GM21723 (cell line): ENCODE measurements around the gene SRRM1.
"Not testable (repeated sequence)": the region's sequence is repeated elsewhere in the genome, so short reads cannot be mapped to it uniquely, and the experiment has no call there.

ENCODE experiments used
- ATAC-seq: cut with Tn5 transposase; IDR thresholded peaks from one replicate; pipeline ENCODE4 v1.9.1; 2021; ENCODE audit warnings: mild to moderate bottlenecking, moderate library complexity; ENCODE audit not compliant: unreplicated experiment

The SRRM1 gene

DNA sequence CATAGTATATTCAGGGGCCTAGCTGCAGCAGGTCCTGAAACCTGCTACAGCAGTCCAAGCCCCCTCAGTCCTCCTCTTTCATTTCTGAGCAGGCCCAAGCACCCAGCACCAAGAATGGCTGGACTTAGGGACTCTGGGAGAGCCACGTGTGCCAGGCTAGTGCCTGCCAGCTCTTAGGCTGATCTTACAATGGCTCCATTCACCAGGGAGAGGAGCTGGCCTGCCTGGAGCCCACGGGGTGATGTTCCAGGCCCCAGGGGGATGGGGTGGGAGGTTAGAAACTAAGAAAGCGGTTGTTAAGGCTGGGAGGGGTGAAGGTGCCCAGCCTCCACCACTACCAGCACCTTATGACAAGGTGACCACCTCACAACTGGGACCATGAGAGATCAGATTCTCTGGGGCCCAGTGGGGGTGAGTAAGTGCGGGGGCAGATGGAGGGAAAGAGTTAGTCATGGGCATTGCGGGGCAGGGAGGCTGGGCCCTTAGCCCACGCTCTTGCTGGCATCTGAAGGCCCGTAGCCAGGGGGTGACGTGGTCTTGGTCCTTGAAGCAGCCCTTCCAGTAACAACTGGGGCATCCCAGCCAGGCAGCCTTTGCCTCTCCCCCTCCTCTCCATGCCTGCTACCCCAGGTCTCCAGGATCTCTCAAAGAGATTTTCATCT lies 71.9 kb downstream of the SRRM1 start:
- ATAC-seq = no peak

DNA sequence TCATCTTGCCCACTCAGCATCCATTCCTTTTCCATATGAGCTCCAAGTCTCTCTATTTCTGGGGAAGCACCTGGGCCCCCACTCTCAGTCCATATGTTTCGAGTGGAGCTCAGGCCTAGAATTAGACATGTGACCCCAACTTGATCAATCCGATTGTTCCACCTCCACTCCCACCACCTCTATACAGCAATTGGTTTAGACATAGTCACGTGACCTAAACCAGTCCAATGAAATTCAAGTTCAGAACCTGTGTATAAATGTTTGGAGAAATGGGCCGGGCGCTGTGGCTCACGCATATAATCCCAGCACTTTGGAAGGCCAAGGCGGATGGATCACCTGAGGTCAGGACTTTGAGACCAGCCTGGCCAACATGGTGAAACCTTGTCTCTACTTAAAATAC lies 72.6 kb downstream of the SRRM1 start:
- no peak for ATAC-seq

DNA sequence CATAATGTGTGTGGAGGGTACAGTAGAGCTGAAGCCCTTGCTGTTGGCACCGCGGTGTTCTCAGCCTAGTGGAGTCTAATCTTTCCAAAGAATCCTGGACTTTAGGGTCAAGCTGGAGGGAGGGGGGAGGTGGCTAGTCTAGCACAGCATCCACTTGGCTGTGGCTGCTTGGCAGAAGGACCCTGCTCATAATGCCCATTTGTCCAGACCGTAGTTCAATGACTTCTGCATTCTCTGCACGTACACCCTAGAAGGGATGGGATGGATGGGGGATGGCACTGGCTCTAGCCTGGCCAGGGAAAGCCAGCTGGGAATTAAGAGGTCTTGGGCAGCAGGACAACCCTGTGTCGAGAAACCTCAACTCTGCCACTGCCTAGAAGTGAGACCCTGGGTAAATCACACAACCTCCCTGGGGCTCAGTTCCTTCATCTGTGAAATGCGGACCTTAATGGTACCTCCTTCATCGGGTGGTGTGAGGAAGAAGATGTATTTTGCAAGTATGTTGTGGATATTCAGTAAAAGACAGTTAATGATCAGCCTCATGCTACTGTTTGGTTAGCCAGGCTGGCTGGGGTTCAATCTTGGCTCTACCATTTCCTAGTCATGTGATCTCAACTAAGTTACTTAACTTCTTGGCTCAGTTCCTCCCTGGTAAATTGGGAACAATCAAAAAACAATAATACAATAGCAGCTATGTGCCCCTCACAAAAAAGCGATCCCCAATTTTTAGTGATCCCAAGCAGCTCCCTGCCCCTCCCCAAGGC lies 75.0 kb downstream of the SRRM1 start:
- no peak for ATAC-seq

DNA sequence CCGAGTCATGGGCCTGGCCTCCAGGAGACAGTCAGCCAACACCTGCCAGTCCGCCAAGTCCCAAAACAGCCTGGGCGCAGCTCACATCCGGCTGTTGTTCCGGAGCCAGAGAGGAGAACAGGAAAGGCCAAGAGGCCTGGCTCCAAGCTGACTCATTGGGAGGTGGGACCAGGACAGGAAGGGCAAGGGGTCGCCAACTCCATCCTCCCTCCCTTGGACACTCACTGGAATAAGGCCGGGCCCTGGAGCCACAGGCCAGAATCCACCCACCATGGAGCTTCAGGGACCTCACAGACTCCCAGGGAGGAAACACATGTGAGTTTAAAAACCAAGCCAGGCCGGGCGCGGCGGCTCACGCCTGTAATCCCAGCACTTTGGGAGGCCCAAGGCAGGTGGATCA lies 77.0 kb downstream of the SRRM1 start:
- ATAC-seq = no peak

DNA sequence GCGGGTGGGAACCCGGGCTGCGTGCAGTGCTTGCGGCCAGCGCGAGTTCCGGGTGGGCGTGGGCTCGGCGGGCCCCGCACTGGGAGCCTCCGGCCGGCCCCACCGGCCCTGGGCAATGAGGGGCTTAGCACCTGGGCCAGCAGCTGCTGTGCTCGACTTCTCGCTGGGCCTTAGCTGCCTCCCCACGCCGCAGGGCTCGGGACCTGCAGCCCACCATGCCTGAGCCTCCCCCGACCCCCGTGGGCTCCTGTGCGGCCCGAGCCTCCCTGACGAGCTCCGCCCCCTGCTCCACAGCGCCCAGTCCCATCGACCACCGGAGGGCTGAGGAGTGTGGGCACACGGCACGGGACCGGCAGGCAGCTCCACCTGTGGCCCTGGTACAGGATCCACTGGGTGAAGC lies 78.4 kb downstream of the SRRM1 start:
- no peak for ATAC-seq

DNA sequence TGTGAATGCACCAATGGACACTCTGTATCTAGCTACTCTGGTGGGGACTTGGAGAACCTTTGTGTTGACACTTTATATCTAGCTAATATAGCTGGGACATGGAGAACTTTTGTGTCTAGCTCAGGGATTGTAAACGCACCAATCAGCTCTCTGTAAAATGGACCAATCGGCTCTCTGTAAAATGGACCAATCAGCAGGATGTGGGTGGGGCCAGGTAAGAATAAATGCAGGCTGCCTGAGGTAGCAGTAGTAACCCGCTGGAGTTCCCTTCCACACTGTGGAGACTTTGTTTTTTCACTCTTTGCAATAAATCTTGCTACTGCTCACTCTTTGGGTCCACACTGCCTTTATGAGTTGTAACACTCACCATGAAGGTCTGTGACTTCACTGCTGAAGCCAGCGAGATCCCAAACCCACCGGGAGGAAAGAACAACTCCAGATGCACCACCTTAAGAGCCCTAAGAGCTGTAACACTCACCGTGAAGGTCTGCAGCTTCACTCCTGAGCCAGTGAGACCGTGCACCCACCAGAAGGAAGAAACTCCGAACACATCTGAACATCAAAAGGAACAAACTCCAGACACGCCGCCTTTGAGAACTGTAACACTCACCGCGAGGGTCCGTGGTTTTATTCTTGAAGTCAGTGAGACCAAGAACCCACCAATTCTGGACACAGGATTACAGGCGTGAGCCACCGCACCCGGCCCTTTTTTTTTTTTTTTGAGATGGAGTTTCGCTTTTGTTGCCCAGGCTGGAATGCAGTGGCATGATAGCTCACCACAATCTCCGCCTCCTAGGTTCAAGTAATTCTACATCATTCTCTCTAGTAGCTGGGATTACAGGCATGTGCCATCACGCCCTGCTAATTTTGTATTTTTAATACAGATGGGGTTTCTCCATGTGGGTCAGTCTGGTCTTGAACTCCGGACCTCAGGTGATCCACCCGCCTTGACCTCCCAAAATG lies 79.3 kb downstream of the SRRM1 start:
- ATAC-seq = not testable (repeated sequence)
